Measurements from ENCODE around the gene ATP13A5.

ATP13A5 gene

GRCh38 chr3:193378706-193379105 is at the start of gene ATP13A5:
Gene ATP13A5 (minus strand): TSS chr3:193378753. CDS start chr3:193378725, 28 bp downstream.
- no peaks in the 10 kb centered on the region for H3K4me1 Mint-ChIP-seq
- H3K27ac Mint-ChIP-seq, result no peak within 1 kb of the TSS
- H3K9me3 Mint-ChIP-seq, result no peaks in the 10 kb centered on the region
- H3K27me3 Mint-ChIP-seq, result peaks cover 17% of the 10 kb centered on the region
- no peak for ATAC-seq
- no peak within 1 kb of the TSS for H3K4me3 Mint-ChIP-seq
- no peaks in the 10 kb centered on the region for H3K36me3 Mint-ChIP-seq

- H3K9me3 Mint-ChIP-seq, result peaks cover 35% of the 10 kb centered on the region
- H3K4me3 Mint-ChIP-seq, result no peak overlapping the region
- no peak overlapping the region for H3K27ac Mint-ChIP-seq
- H3K36me3 Mint-ChIP-seq, result peaks cover 19% of the 10 kb centered on the region
- no peaks in the 10 kb centered on the region for H3K4me1 Mint-ChIP-seq
- ATAC-seq, result no peak
- peaks cover 25% of the 10 kb centered on the region for H3K27me3 Mint-ChIP-seq
Observed at GRCh38 chr3:193418576-193419373, 40.2 kb upstream of the ATP13A5 start.

GRCh38 chr3:193416629-193417028 is 38.1 kb upstream of the ATP13A5 start:
- Mint-ChIP-seq H3K4me1 (no peaks in the 10 kb centered on the region), H3K27ac (no peak overlapping the region)

GRCh38 chr3:193407688-193408087 is 29.1 kb upstream of the ATP13A5 start:
- no peaks in the 10 kb centered on the region for H3K9me3 Mint-ChIP-seq
- H3K27ac Mint-ChIP-seq, result no peak overlapping the region
- H3K36me3 Mint-ChIP-seq, result no peaks in the 10 kb centered on the region
- no peaks in the 10 kb centered on the region for H3K4me1 Mint-ChIP-seq
- H3K4me3 Mint-ChIP-seq, result no peak overlapping the region
- peaks cover 8% of the 10 kb centered on the region for H3K27me3 Mint-ChIP-seq
- no peak for ATAC-seq

More at GRCh38 chr3:193416629-193417028, 38.1 kb upstream of the ATP13A5 start:
- Mint-ChIP-seq H3K9me3 (peaks cover 26% of the 10 kb centered on the region), H3K36me3 (peaks cover 21% of the 10 kb centered on the region), H3K27me3 (peaks cover 22% of the 10 kb centered on the region), H3K4me3 (no peak overlapping the region)
- ATAC-seq, result no peak

- Mint-ChIP-seq H3K4me1 (no peaks in the 10 kb centered on the region), H3K4me3 (no peak overlapping the region), H3K9me3 (no peaks in the 10 kb centered on the region), H3K27me3 (peaks cover 8% of the 10 kb centered on the region), H3K36me3 (no peaks in the 10 kb centered on the region), H3K27ac (no peak overlapping the region)
- no peak for ATAC-seq
Observed at GRCh38 chr3:193407112-193407511, 28.6 kb upstream of the ATP13A5 start.

- ATAC-seq, result no peak
- H3K27me3 Mint-ChIP-seq, result peaks cover 8% of the 10 kb centered on the region
- no peak overlapping the region for H3K27ac Mint-ChIP-seq
- no peaks in the 10 kb centered on the region for H3K36me3 Mint-ChIP-seq
- no peaks in the 10 kb centered on the region for H3K4me1 Mint-ChIP-seq
- no peak overlapping the region for H3K4me3 Mint-ChIP-seq
- no peaks in the 10 kb centered on the region for H3K9me3 Mint-ChIP-seq
Observed at GRCh38 chr3:193403307-193403706, 24.8 kb upstream of the ATP13A5 start.

- H3K4me1 Mint-ChIP-seq, result no peaks in the 10 kb centered on the region
- no peaks in the 10 kb centered on the region for H3K9me3 Mint-ChIP-seq
- H3K36me3 Mint-ChIP-seq, result no peaks in the 10 kb centered on the region
- H3K27ac Mint-ChIP-seq, result no peak overlapping the region
- H3K27me3 Mint-ChIP-seq, result no peaks in the 10 kb centered on the region
- no peak overlapping the region for H3K4me3 Mint-ChIP-seq
- no peak for ATAC-seq
Observed at GRCh38 chr3:193400304-193400703, 21.8 kb upstream of the ATP13A5 start.

GRCh38 chr3:193396451-193397244 is 18.1 kb upstream of the ATP13A5 start:
- Mint-ChIP-seq H3K4me3 (no peak overlapping the region), H3K27ac (no peak overlapping the region), H3K27me3 (no peaks in the 10 kb centered on the region), H3K36me3 (no peaks in the 10 kb centered on the region), H3K4me1 (no peaks in the 10 kb centered on the region), H3K9me3 (no peaks in the 10 kb centered on the region)
- no peak for ATAC-seq

GRCh38 chr3:193391902-193392301 is 13.3 kb upstream of the ATP13A5 start:
- no peaks in the 10 kb centered on the region for H3K9me3 Mint-ChIP-seq

GRCh38 chr3:193389335-193389734 is 10.8 kb upstream of the ATP13A5 start:
- H3K4me1 Mint-ChIP-seq, result no peaks in the 10 kb centered on the region
- no peaks in the 10 kb centered on the region for H3K36me3 Mint-ChIP-seq
- H3K27ac Mint-ChIP-seq, result no peak overlapping the region
- peaks cover 36% of the 10 kb centered on the region for H3K27me3 Mint-ChIP-seq
- H3K9me3 Mint-ChIP-seq, result no peaks in the 10 kb centered on the region
- no peak for ATAC-seq
- no peak overlapping the region for H3K4me3 Mint-ChIP-seq

More at GRCh38 chr3:193391902-193392301, 13.3 kb upstream of the ATP13A5 start:
- peaks cover 28% of the 10 kb centered on the region for H3K27me3 Mint-ChIP-seq
- no peaks in the 10 kb centered on the region for H3K36me3 Mint-ChIP-seq
- no peaks in the 10 kb centered on the region for H3K4me1 Mint-ChIP-seq
- ATAC-seq, result no peak
- H3K27ac Mint-ChIP-seq, result no peak overlapping the region
- no peak overlapping the region for H3K4me3 Mint-ChIP-seq

GRCh38 chr3:193388361-193388760 is 9.8 kb upstream of the ATP13A5 start:
- Mint-ChIP-seq H3K27ac (no peak overlapping the region), H3K27me3 (peaks cover 36% of the 10 kb centered on the region), H3K4me1 (no peaks in the 10 kb centered on the region), H3K36me3 (no peaks in the 10 kb centered on the region), H3K4me3 (no peak overlapping the region), H3K9me3 (no peaks in the 10 kb centered on the region)
- no peak for ATAC-seq

GRCh38 chr3:193387596-193387995 is 9.0 kb upstream of the ATP13A5 start:
- Mint-ChIP-seq H3K4me1 (no peaks in the 10 kb centered on the region), H3K27ac (no peak overlapping the region), H3K27me3 (peaks cover 36% of the 10 kb centered on the region), H3K36me3 (no peaks in the 10 kb centered on the region), H3K9me3 (no peaks in the 10 kb centered on the region), H3K4me3 (no peak overlapping the region)
- no peak for ATAC-seq

GRCh38 chr3:193377591-193377990 is 962 bp downstream of the ATP13A5 start:
- H3K27ac Mint-ChIP-seq, result no peak overlapping the region
- H3K4me3 Mint-ChIP-seq, result no peak overlapping the region
- ATAC-seq, result no peak
- H3K9me3 Mint-ChIP-seq, result no peaks in the 10 kb centered on the region
- H3K36me3 Mint-ChIP-seq, result no peaks in the 10 kb centered on the region
- H3K27me3 Mint-ChIP-seq, result peaks cover 27% of the 10 kb centered on the region
- H3K4me1 Mint-ChIP-seq, result no peaks in the 10 kb centered on the region

- no peaks in the 10 kb centered on the region for H3K36me3 Mint-ChIP-seq
- H3K27me3 Mint-ChIP-seq, result peaks cover 27% of the 10 kb centered on the region
- no peak overlapping the region for H3K27ac Mint-ChIP-seq
Observed at GRCh38 chr3:193375614-193376013, 2.9 kb downstream of the ATP13A5 start.

GRCh38 chr3:193372783-193373182 is 5.8 kb downstream of the ATP13A5 start:
- no peaks in the 10 kb centered on the region for H3K9me3 Mint-ChIP-seq
- H3K4me3 Mint-ChIP-seq, result no peak overlapping the region
- H3K36me3 Mint-ChIP-seq, result no peaks in the 10 kb centered on the region
- H3K27ac Mint-ChIP-seq, result no peak overlapping the region
- H3K4me1 Mint-ChIP-seq, result no peaks in the 10 kb centered on the region
- peaks cover 27% of the 10 kb centered on the region for H3K27me3 Mint-ChIP-seq
- ATAC-seq, result no peak

More at GRCh38 chr3:193375614-193376013, 2.9 kb downstream of the ATP13A5 start:
- Mint-ChIP-seq H3K4me1 (no peaks in the 10 kb centered on the region), H3K9me3 (no peaks in the 10 kb centered on the region), H3K4me3 (no peak overlapping the region)
- ATAC-seq, result no peak

- Mint-ChIP-seq H3K9me3 (no peaks in the 10 kb centered on the region), H3K27me3 (peaks cover 2% of the 10 kb centered on the region), H3K4me1 (no peaks in the 10 kb centered on the region), H3K36me3 (no peaks in the 10 kb centered on the region), H3K27ac (no peak overlapping the region), H3K4me3 (no peak overlapping the region)
- ATAC-seq, result no peak
Observed at GRCh38 chr3:193367868-193368267, 10.7 kb downstream of the ATP13A5 start.
